ENCODE data around the gene AGBL1. TPM values are rescaled to one million over a fixed set of nuclear protein-coding genes. Genes with fewer than 3 reads are reported as not detected.

AGBL1 gene
- polyA plus RNA-seq, 1 donor (not counting 4 experiments of a cell fraction or from before 2014, with no cell fraction given): not detected

DNA sequence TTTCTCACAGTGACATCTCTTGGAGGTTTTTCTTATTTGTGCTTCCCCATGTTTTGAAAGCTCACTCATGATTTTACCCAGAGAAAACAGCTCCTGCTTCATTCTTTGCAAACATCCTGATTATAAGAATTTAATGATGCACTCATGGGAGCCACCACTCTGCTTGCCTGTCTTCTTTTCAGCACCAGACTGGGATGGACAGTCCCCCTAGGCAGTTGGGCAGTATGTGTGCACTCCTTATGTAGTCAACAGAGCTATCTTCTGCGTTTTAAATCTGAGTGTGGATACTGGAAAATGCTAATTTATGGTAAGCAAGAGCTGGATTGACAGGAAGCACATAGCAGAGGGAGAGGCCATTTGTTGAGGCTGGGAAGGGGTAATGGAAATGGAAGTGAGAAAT is 276.1 kb downstream of the AGBL1 start:
- Histone ChIP-seq H3K4me1 (ENCODE audit: control insufficient read depth, extremely low read depth, insufficient read depth, low read length) (no peaks in the 10 kb centered on the region), H3K4me3 (ENCODE audit: control insufficient read depth in 2 of 3, extremely low read depth in 1 of 3, insufficient read depth in 2 of 3, low read depth in 1 of 3, low read length in 3 of 3) (no peak overlapping the region), H3K4me2 (ENCODE audit: control insufficient read depth, extremely low read depth, insufficient read depth, low read depth, low read length) (no peak overlapping the region), H3K9me1 (ENCODE audit: control insufficient read depth, extremely low read depth, insufficient read depth, low read length) (no peaks in the 10 kb centered on the region), H3K79me2 (ENCODE audit: control insufficient read depth, insufficient read depth, low read length) (no peaks in the 10 kb centered on the region), H2AFZ (ENCODE audit: control insufficient read depth, low read length) (no peak overlapping the region), H3K9ac (ENCODE audit: control insufficient read depth, extremely low read depth, insufficient read depth, low read length) (no peak overlapping the region), H4K20me1 (ENCODE audit: control insufficient read depth, extremely low read depth, insufficient read depth, low read length) (no peaks in the 10 kb centered on the region), H3K36me3 (ENCODE audit: control insufficient read depth in 2 of 2, extremely low read depth in 1 of 2, insufficient read depth in 2 of 2, low read length in 2 of 2) (no peaks in the 10 kb centered on the region), H3K27me3 (ENCODE audit: control insufficient read depth, extremely low read depth, insufficient read depth, low read length) (no peaks in the 10 kb centered on the region), H3K9me3 (ENCODE audit: control insufficient read depth, low read depth, low read length) (no peaks in the 10 kb centered on the region), H3K27ac (ENCODE audit: control insufficient read depth, insufficient read depth, low read length) (no peak overlapping the region)
- no peak for TF ChIP-seq EZH2 (IDR thresholded peaks at IDR 0.05; ENCODE audit: low read length)
- TF ChIP-seq, protein P1, sequence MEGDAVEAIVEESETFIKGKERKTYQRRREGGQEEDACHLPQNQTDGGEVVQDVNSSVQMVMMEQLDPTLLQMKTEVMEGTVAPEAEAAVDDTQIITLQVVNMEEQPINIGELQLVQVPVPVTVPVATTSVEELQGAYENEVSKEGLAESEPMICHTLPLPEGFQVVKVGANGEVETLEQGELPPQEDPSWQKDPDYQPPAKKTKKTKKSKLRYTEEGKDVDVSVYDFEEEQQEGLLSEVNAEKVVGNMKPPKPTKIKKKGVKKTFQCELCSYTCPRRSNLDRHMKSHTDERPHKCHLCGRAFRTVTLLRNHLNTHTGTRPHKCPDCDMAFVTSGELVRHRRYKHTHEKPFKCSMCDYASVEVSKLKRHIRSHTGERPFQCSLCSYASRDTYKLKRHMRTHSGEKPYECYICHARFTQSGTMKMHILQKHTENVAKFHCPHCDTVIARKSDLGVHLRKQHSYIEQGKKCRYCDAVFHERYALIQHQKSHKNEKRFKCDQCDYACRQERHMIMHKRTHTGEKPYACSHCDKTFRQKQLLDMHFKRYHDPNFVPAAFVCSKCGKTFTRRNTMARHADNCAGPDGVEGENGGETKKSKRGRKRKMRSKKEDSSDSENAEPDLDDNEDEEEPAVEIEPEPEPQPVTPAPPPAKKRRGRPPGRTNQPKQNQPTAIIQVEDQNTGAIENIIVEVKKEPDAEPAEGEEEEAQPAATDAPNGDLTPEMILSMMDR (optimal IDR thresholded peaks at IDR 0.05 in 1 of 3, IDR thresholded peaks at IDR 0.05 in 1 of 3, conservative IDR thresholded peaks at IDR 0.05 in 1 of 3; ENCODE audit: extremely low read depth in 1 of 3, insufficient read depth in 2 of 3, low read length in 3 of 3): no peak
- DNase-seq (ENCODE audit: low read depth, low spot score): no peak
- no peak for FAIRE-seq
- dilution Hi-C loops (cut with MboI; ENCODE audit: extremely low pct_ligation_motif_present, low sequenced_read_pairs): no loop called here

DNA sequence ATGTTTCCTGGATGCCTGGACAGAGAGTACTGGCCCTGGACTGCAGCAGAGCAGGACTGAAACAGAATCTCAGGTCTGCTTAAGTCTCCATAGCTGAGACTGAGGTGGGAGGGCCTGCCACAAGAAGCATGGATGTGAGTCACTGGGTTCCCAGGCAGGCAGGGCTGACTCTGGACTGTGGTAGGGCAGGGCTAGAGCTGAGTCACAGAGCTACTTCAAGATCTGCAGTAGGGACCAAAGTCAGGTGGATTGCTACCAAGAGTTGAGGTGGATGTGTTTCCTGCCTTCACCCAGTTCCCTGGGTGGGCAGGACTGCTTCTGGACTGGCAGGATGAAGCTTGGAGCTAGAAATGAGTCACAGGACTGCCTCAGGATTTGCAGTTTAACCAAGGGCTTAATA is 282.9 kb downstream of the AGBL1 start:
- FAIRE-seq (peak; percentile 88), DNase-seq (ENCODE audit: low read depth, low spot score) (peak; percentile 85)
- dilution Hi-C loops (cut with MboI; ENCODE audit: extremely low pct_ligation_motif_present, low sequenced_read_pairs): no loop called here
- peak overlapping the region; percentile 27 for H3K4me2 ChIP-seq (ENCODE audit: control insufficient read depth, extremely low read depth, insufficient read depth, low read depth, low read length)
- H2AFZ ChIP-seq (ENCODE audit: control insufficient read depth, low read length): peak overlapping the region; percentile 71
- H3K79me2 ChIP-seq (ENCODE audit: control insufficient read depth, insufficient read depth, low read length): no peaks in the 10 kb centered on the region
- peaks cover 12% of the 10 kb centered on the region for H3K4me1 ChIP-seq (ENCODE audit: control insufficient read depth, extremely low read depth, insufficient read depth, low read length)
- no peak overlapping the region for H3K9ac ChIP-seq (ENCODE audit: control insufficient read depth, extremely low read depth, insufficient read depth, low read length)
- TF ChIP-seq, protein P1 (optimal IDR thresholded peaks at IDR 0.05 in 1 of 3, IDR thresholded peaks at IDR 0.05 in 1 of 3, conservative IDR thresholded peaks at IDR 0.05 in 1 of 3; ENCODE audit: extremely low read depth in 1 of 3, insufficient read depth in 2 of 3, low read length in 3 of 3): no peak
- H3K9me1 ChIP-seq (ENCODE audit: control insufficient read depth, extremely low read depth, insufficient read depth, low read length): no peaks in the 10 kb centered on the region
- no peaks in the 10 kb centered on the region for H3K27me3 ChIP-seq (ENCODE audit: control insufficient read depth, extremely low read depth, insufficient read depth, low read length)
- no peaks in the 10 kb centered on the region for H3K9me3 ChIP-seq (ENCODE audit: control insufficient read depth, low read depth, low read length)
- no peaks in the 10 kb centered on the region for H3K36me3 ChIP-seq (ENCODE audit: control insufficient read depth in 2 of 2, extremely low read depth in 1 of 2, insufficient read depth in 2 of 2, low read length in 2 of 2)
- no peak overlapping the region for H3K4me3 ChIP-seq (ENCODE audit: control insufficient read depth in 2 of 3, extremely low read depth in 1 of 3, insufficient read depth in 2 of 3, low read depth in 1 of 3, low read length in 3 of 3)
- peak overlapping the region; percentile 62 for H3K27ac ChIP-seq (ENCODE audit: control insufficient read depth, insufficient read depth, low read length)
- H4K20me1 ChIP-seq (ENCODE audit: control insufficient read depth, extremely low read depth, insufficient read depth, low read length): no peaks in the 10 kb centered on the region
